CD4-positive, alpha-beta T cell (primary cell): ENCODE data around the gene RSRC1. TPM values are rescaled to one million over a fixed set of nuclear protein-coding genes. Genes with fewer than 3 reads are reported as not detected.
A peak's percentile ranks its signal among the peaks of the same experiment; 100 is the strongest.
"Not testable (repeated sequence)": the region's sequence is repeated elsewhere in the genome, so short reads cannot be mapped to it uniquely, and the experiment has no call there.

Experiments
- ATAC-seq: fragments of 200-7000 bp; cut with Tn5 transposase; one replicate; pipeline ENCODE4 v1.10.0; 2022; ENCODE audit warnings: mild to moderate bottlenecking; ENCODE audit not compliant: poor library complexity
- CTCF ChIA-PET: fragments of 350-600 bp; sonication (Branson Sonifier 250); formaldehyde crosslinking; loops from one replicate; lab custom pipeline; 2021; ENCODE audit warnings: antibody characterized with exemption, inconsistent platforms; lab: Charles Lee
- POLR2A ChIA-PET: fragments of 350-600 bp; sonication (Branson Sonifier 250); formaldehyde crosslinking; loops from one replicate; lab custom pipeline; 2021; ENCODE audit warnings: antibody characterized with exemption, inconsistent platforms; lab: Charles Lee
- DNase-seq, 14 experiments: peaks; one replicate each; pipeline ENCODE4 v3.0.0-alpha.2; 2013 to 2020; ENCODE audit warnings: mixed read lengths in 2 of 14
- H3K27ac ChIP-seq, 2 donors: one replicate each; pipeline versions ENCODE4 v1.5.1 to v1.7.0; 2013; ENCODE audit warnings: low read length in 2 of 2, low read depth in 1 of 2, mild to moderate bottlenecking in 1 of 2
- H3K27me3 ChIP-seq, 2 experiments: 1 replicate in 1 of 2; 2 replicates in 1 of 2; pipeline versions ENCODE4 v1.6.1 to v1.7.0; 2013; ENCODE audit warnings: low read length in 2 of 2, control low read depth in 1 of 2, mild to moderate bottlenecking in 1 of 2, moderate library complexity in 1 of 2; ENCODE audit not compliant: insufficient read depth in 2 of 2, control insufficient read depth in 1 of 2
- H3K36me3 ChIP-seq: one replicate; pipeline ENCODE4 v1.6.1; 2013; ENCODE audit warnings: low read length, control low read depth; ENCODE audit not compliant: insufficient read depth
- H3K4me1 ChIP-seq: one replicate; pipeline ENCODE4 v1.6.1; 2013; ENCODE audit warnings: low read length, control low read depth; ENCODE audit not compliant: insufficient read depth
- H3K4me3 ChIP-seq: one replicate; pipeline ENCODE4 v1.5.1; 2013; ENCODE audit warnings: mild to moderate bottlenecking, low read length, moderate library complexity
- H3K9me3 ChIP-seq, 2 experiments: 1 replicate in 1 of 2; 2 replicates in 1 of 2; pipeline versions ENCODE4 v1.6.1 to v1.7.0; 2013; ENCODE audit warnings: low read length in 2 of 2, mild to moderate bottlenecking in 2 of 2, control low read depth in 1 of 2, moderate library complexity in 1 of 2; ENCODE audit not compliant: control insufficient read depth in 1 of 2, insufficient read depth in 1 of 2
- H3K27ac Mint-ChIP-seq: one replicate; pipeline ENCODE4 v1.8.0; 2020; ENCODE audit warnings: mixed read lengths
- H3K27me3 Mint-ChIP-seq: one replicate; pipeline ENCODE4 v1.8.0; 2021; ENCODE audit warnings: mixed read lengths
- H3K36me3 Mint-ChIP-seq: one replicate; pipeline ENCODE4 v1.8.0; 2021; ENCODE audit warnings: low read depth, mixed read lengths
- H3K4me1 Mint-ChIP-seq: one replicate; pipeline ENCODE4 v1.8.0; 2021; ENCODE audit warnings: low read depth, mixed read lengths
- H3K4me3 Mint-ChIP-seq: one replicate; pipeline ENCODE4 v1.8.0; 2020; ENCODE audit warnings: mild to moderate bottlenecking, mixed read lengths
- H3K9me3 Mint-ChIP-seq: one replicate; pipeline ENCODE4 v1.8.0; 2020; ENCODE audit warnings: mixed read lengths
- intact Hi-C, 2 experiments: fragments of 100-400 bp; cut with DNase I in 1 of 2; cut with micrococcal nuclease in 1 of 2; formaldehyde crosslinking; loops; one replicate each; pipeline versions ENCODE4 v1.15.1 to v1.9.0; 2023 to 2025; cut with DNase I, micrococcal nuclease
- total RNA-seq, 174 experiments: library from RNA in 2 of 174; stranded (reverse) in 2 of 174; gene quantifications; one replicate each; pipeline ENCODE4 v1.2.3 and lab custom pipeline; 2021 to 2026
- TF ChIP-seq, protein P1 (sequence below): fragments of 200-600 bp; IDR thresholded peaks from one replicate; pipeline ENCODE4 v1.8.0; 2022; ENCODE audit warnings: antibody characterized with exemption, mild to moderate bottlenecking

Gene RSRC1
- total RNA-seq, 2 experiments from 2014 or later: 22.3 to 24.6 TPM

DNA sequence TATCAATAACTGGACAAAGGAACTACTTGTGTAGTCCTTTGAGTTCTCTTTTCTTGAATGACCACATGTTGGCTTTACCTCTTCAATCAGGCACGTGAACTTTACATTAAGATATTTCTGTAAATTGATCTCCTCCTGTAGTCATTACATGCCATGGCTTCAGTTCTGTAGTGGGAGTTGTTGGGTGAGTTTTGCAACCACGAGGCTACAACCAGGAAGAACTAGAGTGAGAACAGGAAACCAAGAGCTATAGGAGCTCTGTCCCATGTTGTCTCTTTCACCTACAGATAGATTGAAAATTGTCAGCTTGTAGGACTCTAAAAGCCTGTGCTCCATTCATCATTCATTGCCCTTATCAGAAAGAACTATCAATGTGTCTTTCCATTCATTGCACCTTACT lies 2.0 kb downstream of the RSRC1 start:
- H3K4me1 Mint-ChIP-seq: peaks cover 70% of the 10 kb centered on the region
- H3K4me3 Mint-ChIP-seq: peak overlapping the region; percentile 96

DNA sequence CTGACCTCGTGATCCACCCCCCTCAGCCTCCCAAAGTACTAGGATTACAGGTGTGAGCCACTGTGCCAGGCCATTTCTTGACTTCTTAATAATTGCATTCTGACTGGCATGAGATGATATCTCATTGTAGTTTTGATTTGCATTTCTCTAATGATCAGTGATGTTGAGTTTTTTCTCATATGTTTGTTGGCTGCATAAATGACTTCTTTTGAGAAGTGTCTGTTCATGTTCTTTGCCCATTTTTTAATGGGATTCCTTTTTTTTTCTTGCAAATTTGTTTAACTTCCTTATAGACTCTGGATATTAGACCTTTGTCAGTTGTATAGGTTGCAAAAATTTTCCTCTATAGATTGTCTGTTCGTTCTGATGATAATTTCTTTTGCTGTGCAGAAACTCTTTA lies 3.7 kb downstream of the RSRC1 start:
- Mint-ChIP-seq H3K36me3 (peaks cover 43% of the 10 kb centered on the region), H3K4me3 (peak overlapping the region; percentile 50), H3K4me1 (peaks cover 67% of the 10 kb centered on the region), H3K27me3 (peaks cover 12% of the 10 kb centered on the region), H3K9me3 (peaks cover 13% of the 10 kb centered on the region)
- intact Hi-C loops: loop anchor here in 1 of 2 experiments (5.0 kb wide), 3 partner anchors 534 to 931 kb away; no protein-coding TSS in a partner anchor
- POLR2A ChIA-PET, H3K27ac ChIP-seq, H3K4me3 ChIP-seq, DNase-seq, CTCF ChIA-PET, H3K9me3 ChIP-seq, H3K27ac Mint-ChIP-seq, ATAC-seq, H3K36me3 ChIP-seq, H3K27me3 ChIP-seq: not testable (repeated sequence)
- H3K4me1 ChIP-seq: peaks cover 12% of the 10 kb centered on the region

More for the DNA sequence above, 2.0 kb downstream of the RSRC1 start:
- POLR2A ChIA-PET: no interaction called here
- TF ChIP-seq, protein P1, sequence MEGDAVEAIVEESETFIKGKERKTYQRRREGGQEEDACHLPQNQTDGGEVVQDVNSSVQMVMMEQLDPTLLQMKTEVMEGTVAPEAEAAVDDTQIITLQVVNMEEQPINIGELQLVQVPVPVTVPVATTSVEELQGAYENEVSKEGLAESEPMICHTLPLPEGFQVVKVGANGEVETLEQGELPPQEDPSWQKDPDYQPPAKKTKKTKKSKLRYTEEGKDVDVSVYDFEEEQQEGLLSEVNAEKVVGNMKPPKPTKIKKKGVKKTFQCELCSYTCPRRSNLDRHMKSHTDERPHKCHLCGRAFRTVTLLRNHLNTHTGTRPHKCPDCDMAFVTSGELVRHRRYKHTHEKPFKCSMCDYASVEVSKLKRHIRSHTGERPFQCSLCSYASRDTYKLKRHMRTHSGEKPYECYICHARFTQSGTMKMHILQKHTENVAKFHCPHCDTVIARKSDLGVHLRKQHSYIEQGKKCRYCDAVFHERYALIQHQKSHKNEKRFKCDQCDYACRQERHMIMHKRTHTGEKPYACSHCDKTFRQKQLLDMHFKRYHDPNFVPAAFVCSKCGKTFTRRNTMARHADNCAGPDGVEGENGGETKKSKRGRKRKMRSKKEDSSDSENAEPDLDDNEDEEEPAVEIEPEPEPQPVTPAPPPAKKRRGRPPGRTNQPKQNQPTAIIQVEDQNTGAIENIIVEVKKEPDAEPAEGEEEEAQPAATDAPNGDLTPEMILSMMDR: no peak
- Histone ChIP-seq H3K4me1 (peaks cover 17% of the 10 kb centered on the region), H3K27ac (no peak overlapping the region), H3K27me3 (peaks cover 18 to 27% of the 10 kb centered on the region in 2 experiments), H3K9me3 (peaks cover 0 to 7% of the 10 kb centered on the region in 2 experiments), H3K4me3 (no peak overlapping the region), H3K36me3 (no peaks in the 10 kb centered on the region)
- no peak for ATAC-seq
- Mint-ChIP-seq H3K9me3 (peaks cover 13% of the 10 kb centered on the region), H3K27ac (no peak overlapping the region), H3K27me3 (peaks cover 29% of the 10 kb centered on the region), H3K36me3 (peaks cover 43% of the 10 kb centered on the region)
- no peak for DNase-seq
- intact Hi-C loops: loop anchor here in 1 of 2 experiments (5.0 kb wide), 3 partner anchors 535 to 930 kb away; no protein-coding TSS in a partner anchor
- CTCF ChIA-PET: no interaction called here

DNA sequence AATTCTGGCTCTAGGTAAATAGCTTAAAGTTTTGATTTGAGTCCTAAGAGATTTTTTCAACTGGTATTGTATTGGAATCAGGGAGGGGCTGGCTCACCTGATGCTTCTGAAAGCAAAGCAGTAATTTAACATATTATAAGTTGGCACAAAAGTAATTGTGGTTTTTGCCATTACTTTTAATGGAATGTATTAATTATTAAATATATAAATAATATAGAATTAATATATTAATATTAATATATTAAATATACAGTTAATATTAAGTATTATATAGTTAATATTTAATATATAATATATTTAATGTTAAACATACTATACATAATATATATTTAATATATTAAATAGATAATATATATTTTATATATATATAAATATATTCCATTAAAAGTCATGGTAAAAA lies 10.4 kb downstream of the RSRC1 start:
- peaks cover 35% of the 10 kb centered on the region for H3K36me3 Mint-ChIP-seq
- ChIA-PET CTCF (no interaction called here), POLR2A (no interaction called here)
- H3K9me3 ChIP-seq: peaks cover 0 to 1% of the 10 kb centered on the region in 2 experiments
- no peak overlapping the region for H3K27ac ChIP-seq
- H3K4me1 ChIP-seq: no peaks in the 10 kb centered on the region
- peaks cover 17% of the 10 kb centered on the region for H3K4me1 Mint-ChIP-seq
- H3K27me3 ChIP-seq: no peaks in the 10 kb centered on the region
- TF ChIP-seq, protein P1: no peak
- intact Hi-C loops: no loop called here
- ATAC-seq (no peak), DNase-seq (no peak)
- H3K27me3 Mint-ChIP-seq: no peaks in the 10 kb centered on the region
- H3K4me3 ChIP-seq: no peak overlapping the region
- peaks cover 18% of the 10 kb centered on the region for H3K36me3 ChIP-seq
- no peak overlapping the region for H3K27ac Mint-ChIP-seq
- no peak overlapping the region for H3K4me3 Mint-ChIP-seq
- H3K9me3 Mint-ChIP-seq: peaks cover under 1% of the 10 kb centered on the region

DNA sequence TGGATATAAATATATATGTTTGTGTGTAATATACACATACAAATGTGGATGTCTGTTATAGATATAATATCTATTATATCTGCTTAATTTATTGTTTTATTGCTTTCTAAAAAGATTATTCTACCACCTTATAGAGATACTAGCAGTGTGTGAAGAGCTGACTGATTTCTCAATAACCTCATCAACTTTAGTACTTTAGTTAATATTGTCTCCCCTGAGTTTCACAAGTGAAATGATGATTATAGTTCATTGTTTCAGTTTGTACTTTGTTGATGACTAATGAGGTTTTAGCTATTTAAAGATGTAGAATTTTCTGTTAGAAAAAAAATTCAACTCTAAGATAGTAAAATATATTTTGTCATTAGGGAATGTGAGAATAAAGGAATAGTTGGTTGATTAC lies 11.4 kb downstream of the RSRC1 start:
- Mint-ChIP-seq H3K9me3 (peaks cover 10% of the 10 kb centered on the region), H3K4me3 (no peak overlapping the region), H3K27me3 (no peaks in the 10 kb centered on the region), H3K27ac (no peak overlapping the region), H3K4me1 (peaks cover 17% of the 10 kb centered on the region), H3K36me3 (peaks cover 45% of the 10 kb centered on the region)
- intact Hi-C loops: no loop called here
- DNase-seq (no peak), ATAC-seq (no peak)
- Histone ChIP-seq H3K27ac (no peak overlapping the region), H3K4me3 (no peak overlapping the region), H3K36me3 (peaks cover 23% of the 10 kb centered on the region), H3K4me1 (no peaks in the 10 kb centered on the region), H3K27me3 (no peaks in the 10 kb centered on the region), H3K9me3 (peaks cover 0 to 9% of the 10 kb centered on the region in 2 experiments)
- TF ChIP-seq, protein P1: no peak
- POLR2A ChIA-PET: no interaction called here
- CTCF ChIA-PET: no interaction called here

DNA sequence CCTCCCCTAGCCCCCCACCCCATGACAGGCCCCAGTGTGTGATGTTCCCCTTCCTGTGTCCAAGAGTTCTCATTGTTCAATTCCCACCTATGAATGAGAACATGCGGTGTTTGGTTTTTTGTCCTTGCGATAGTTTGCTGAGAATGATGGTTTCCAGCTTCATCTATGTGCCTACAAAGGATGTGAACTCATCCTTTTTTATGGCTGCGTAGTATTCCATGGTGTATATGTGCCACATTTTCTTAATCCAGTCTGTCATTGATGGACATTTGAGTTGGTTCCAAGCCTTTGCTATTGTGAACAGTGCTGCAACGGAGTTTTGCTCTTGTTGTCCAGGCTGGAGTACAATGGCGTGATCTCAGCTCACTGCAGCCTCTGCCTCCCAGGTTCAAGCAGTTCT lies 12.8 kb downstream of the RSRC1 start:
- Histone ChIP-seq H3K36me3 (peaks cover 32% of the 10 kb centered on the region), H3K9me3 (peaks cover 0 to 21% of the 10 kb centered on the region in 2 experiments)
- H3K27me3 ChIP-seq, POLR2A ChIA-PET, H3K4me1 ChIP-seq, H3K27ac ChIP-seq, H3K4me3 Mint-ChIP-seq, ATAC-seq, H3K27me3 Mint-ChIP-seq, DNase-seq, intact Hi-C loops, H3K4me3 ChIP-seq, CTCF ChIA-PET, H3K27ac Mint-ChIP-seq: not testable (repeated sequence)
- H3K9me3 Mint-ChIP-seq: peaks cover 17% of the 10 kb centered on the region
- H3K4me1 Mint-ChIP-seq: peaks cover 18% of the 10 kb centered on the region
- peaks cover 59% of the 10 kb centered on the region for H3K36me3 Mint-ChIP-seq
